H9 (cell line): ENCODE measurements around the gene MED9. TPM values are rescaled to one million over a fixed set of nuclear protein-coding genes. Genes with fewer than 3 reads are reported as not detected.

Source experiments
- DNase-seq: peaks from one replicate; pipeline ENCODE4 v3.0.0-alpha.2; 2017
- H2AFZ ChIP-seq: one replicate; pipeline ENCODE4 v1.6.1; 2013; ENCODE audit warnings: mild to moderate bottlenecking, low read length, control low read depth, moderate library complexity
- H2AK5ac ChIP-seq: 2 replicates; pipeline ENCODE4 v1.6.1; 2013; ENCODE audit warnings: low read length, control low read depth, mixed read lengths; ENCODE audit not compliant: insufficient read length
- H2BK120ac ChIP-seq: one replicate; pipeline ENCODE4 v1.6.1; 2013; ENCODE audit warnings: low read depth, mild to moderate bottlenecking, low read length, control low read depth, inconsistent platforms; ENCODE audit not compliant: poor library complexity, severe bottlenecking
- H2BK12ac ChIP-seq: 2 replicates; pipeline ENCODE4 v1.6.1; 2013; ENCODE audit warnings: low read length, control low read depth, mixed read lengths, low read depth; ENCODE audit not compliant: insufficient read length
- H2BK15ac ChIP-seq: 2 replicates; pipeline ENCODE4 v1.6.1; 2013; ENCODE audit warnings: low read depth, low read length, control low read depth
- H2BK20ac ChIP-seq: one replicate; pipeline ENCODE4 v1.6.1; 2013; ENCODE audit warnings: low read depth, mild to moderate bottlenecking, low read length, control low read depth, inconsistent platforms; ENCODE audit not compliant: poor library complexity, severe bottlenecking
- H2BK5ac ChIP-seq: 2 replicates; pipeline ENCODE4 v1.6.1; 2013; ENCODE audit warnings: low read length, control low read depth, mixed read lengths; ENCODE audit not compliant: insufficient read length
- H3K14ac ChIP-seq: 2 replicates; pipeline ENCODE4 v1.6.1; 2013; ENCODE audit warnings: low read length, control low read depth; ENCODE audit not compliant: insufficient read depth
- H3K18ac ChIP-seq: 2 replicates; pipeline ENCODE4 v1.6.1; 2013; ENCODE audit warnings: low read depth, mild to moderate bottlenecking, mixed read lengths, low read length, control low read depth; ENCODE audit not compliant: insufficient read length
- H3K23ac ChIP-seq: 2 replicates; pipeline ENCODE4 v1.6.1; 2013; ENCODE audit warnings: low read length, control low read depth, mixed read lengths, low read depth; ENCODE audit not compliant: insufficient read length
- H3K23me2 ChIP-seq: 2 replicates; pipeline ENCODE4 v1.6.1; 2013; ENCODE audit warnings: low read depth, mild to moderate bottlenecking, mixed read lengths, low read length, control low read depth; ENCODE audit not compliant: insufficient read length, poor library complexity, severe bottlenecking
- H3K27ac ChIP-seq: 2 replicates; pipeline ENCODE4 v1.5.1; 2013; ENCODE audit warnings: low read length, control low read depth, mixed read lengths, low read depth; ENCODE audit not compliant: insufficient read length
- H3K27me3 ChIP-seq: 2 replicates; pipeline ENCODE4 v1.6.1; 2013; ENCODE audit warnings: low read length, control low read depth, inconsistent platforms; ENCODE audit not compliant: insufficient read depth
- H3K4ac ChIP-seq: 2 replicates; pipeline ENCODE4 v1.6.1; 2013; ENCODE audit warnings: low read depth, mild to moderate bottlenecking, control low read depth, inconsistent platforms, low read length, moderate library complexity
- H3K4me1 ChIP-seq: 2 replicates; pipeline ENCODE4 v1.6.1; 2013; ENCODE audit warnings: low read length, control low read depth, inconsistent platforms; ENCODE audit not compliant: insufficient read depth
- H3K4me2 ChIP-seq: 2 replicates; pipeline ENCODE4 v1.6.1; 2013; ENCODE audit warnings: low read length, control low read depth, mixed read lengths; ENCODE audit not compliant: insufficient read length, insufficient read depth
- H3K56ac ChIP-seq: 2 replicates; pipeline ENCODE4 v1.6.1; 2013; ENCODE audit warnings: low read depth, mild to moderate bottlenecking, mixed read lengths, low read length, control low read depth; ENCODE audit not compliant: insufficient read length
- H3K79me1 ChIP-seq: 2 replicates; pipeline ENCODE4 v1.6.1; 2013; ENCODE audit warnings: low read depth, mild to moderate bottlenecking, moderate library complexity, low read length, control low read depth, inconsistent platforms; ENCODE audit not compliant: insufficient read depth, poor library complexity, severe bottlenecking
- H3K79me2 ChIP-seq: 2 replicates; pipeline ENCODE4 v1.6.1; 2013; ENCODE audit warnings: low read length, control low read depth, inconsistent platforms; ENCODE audit not compliant: insufficient read depth
- H3K9ac ChIP-seq: 2 replicates; pipeline ENCODE4 v1.6.1; 2013; ENCODE audit warnings: low read length, control low read depth, mixed read lengths; ENCODE audit not compliant: insufficient read length; ENCODE audit errors: extremely low read depth
- H3K9me3 ChIP-seq: one replicate; pipeline ENCODE4 v1.6.1; 2013; ENCODE audit warnings: low read depth, low read length, inconsistent platforms; ENCODE audit not compliant: control insufficient read depth
- H3T11ph ChIP-seq: one replicate; pipeline ENCODE4 v1.6.1; 2013; ENCODE audit warnings: mild to moderate bottlenecking, low read length, control low read depth, inconsistent platforms
- H4K20me1 ChIP-seq: one replicate; pipeline ENCODE4 v1.6.1; 2013; ENCODE audit not compliant: control insufficient read depth, insufficient read length, insufficient read depth
- H4K5ac ChIP-seq: 2 replicates; pipeline ENCODE4 v1.6.1; 2013; ENCODE audit warnings: low read depth, mild to moderate bottlenecking, mixed read lengths, low read length, control low read depth; ENCODE audit not compliant: insufficient read length
- H4K8ac ChIP-seq: replicated peaks from 2 replicates; pipeline ENCODE4 v1.6.1; 2013; ENCODE audit warnings: low read length, control low read depth, mixed read lengths, low read depth; ENCODE audit not compliant: insufficient read length
- H4K91ac ChIP-seq: 2 replicates; pipeline ENCODE4 v1.6.1; 2013; ENCODE audit warnings: low read depth, mild to moderate bottlenecking, moderate library complexity, mixed read lengths, low read length, control low read depth; ENCODE audit not compliant: insufficient read length
- H3K27ac Mint-ChIP-seq, 3 experiments: 2 replicates in 2 of 3; 3 replicates in 1 of 3; pipeline ENCODE4 v1.8.0; 2020 to 2021; ENCODE audit warnings: mixed read lengths in 3 of 3, mild to moderate bottlenecking in 1 of 3, moderate library complexity in 1 of 3
- H3K27me3 Mint-ChIP-seq: 2 replicates; pipeline ENCODE4 v1.8.0; 2021; ENCODE audit warnings: low read depth, mild to moderate bottlenecking, moderate library complexity, mixed read lengths
- H3K36me3 Mint-ChIP-seq, 3 experiments: 2 replicates in 2 of 3; 3 replicates in 1 of 3; pipeline ENCODE4 v1.8.0; 2020 to 2021; ENCODE audit warnings: low read depth in 3 of 3, mixed read lengths in 3 of 3; ENCODE audit not compliant: insufficient read depth in 1 of 3
- H3K4me1 Mint-ChIP-seq, 2 experiments: 2 replicates each; pipeline ENCODE4 v1.8.0; 2020; ENCODE audit warnings: mixed read lengths in 2 of 2
- H3K4me3 Mint-ChIP-seq, 2 experiments: 2 replicates in 1 of 2; 3 replicates in 1 of 2; pipeline ENCODE4 v1.8.0; 2020 to 2021; ENCODE audit warnings: mild to moderate bottlenecking in 2 of 2, mixed read lengths in 2 of 2, moderate library complexity in 1 of 2
- H3K9me3 Mint-ChIP-seq, 2 experiments: 2 replicates in 1 of 2; 3 replicates in 1 of 2; pipeline ENCODE4 v1.8.0; 2020; ENCODE audit warnings: mild to moderate bottlenecking in 2 of 2, mixed read lengths in 2 of 2, moderate library complexity in 1 of 2
- CTCF ChIP-seq: fragments of 200-600 bp; sonication (generic); conservative IDR thresholded peaks from 3 replicates; pipeline ENCODE4 v1.8.0; 2021; ENCODE audit warnings: antibody characterized with exemption, mild to moderate bottlenecking
- WGBS: extraction: QIAGEN DNeasy Blood & Tissue Kit; methylation state at CpG from one replicate; pipeline ENCODE4 v1.1.7; 2013; ENCODE audit warnings: missing lambda C conversion rate, low lambda C conversion rate, mixed read lengths; ENCODE audit not compliant: insufficient read length; ENCODE audit errors: extremely low coverage; 5-methylcytosine and 5-hydroxymethylcytosine counted together
- total RNA-seq: library from RNA; stranded (reverse); gene quantifications from 2 replicates; pipeline ENCODE4 v1.2.1, GENCODE V29; 2021

The MED9 gene
- total RNA-seq, 1 experiment from 2014 or later: 20.0 TPM

GRCh38 chr17:17509601-17510425, 33.0 kb downstream of the MED9 start:
- no peaks in the 10 kb centered on the region for H3K27me3 ChIP-seq
- no CpG with 5 or more reads among the region's 21 CpGs for WGBS
- H3K9ac ChIP-seq: no peak overlapping the region
- H4K91ac ChIP-seq: no peak overlapping the region
- no peak overlapping the region; the same call in 1 of the 2 replicates for H3K4ac ChIP-seq
- H3K23me2 ChIP-seq: no peaks in the 10 kb centered on the region
- H2BK120ac ChIP-seq: no peak overlapping the region
- H2BK5ac ChIP-seq: no peak overlapping the region
- Mint-ChIP-seq H3K27ac (peak overlapping the region in 2 of 3 experiments; percentile 49 to 60; a peak in 3 of 7 replicates), H3K36me3 (no peaks in the 10 kb centered on the region; a peak in 1 of 7 replicates), H3K4me1 (peaks cover 6 to 10% of the 10 kb centered on the region in 2 experiments), H3K9me3 (no peaks in the 10 kb centered on the region), H3K4me3 (no peak overlapping the region), H3K27me3 (no peaks in the 10 kb centered on the region)
- no peak overlapping the region for H2BK12ac ChIP-seq
- H4K20me1 ChIP-seq: no peaks in the 10 kb centered on the region
- no peak overlapping the region for H3K4me2 ChIP-seq
- H4K8ac ChIP-seq: no peak overlapping the region
- 0 out of 2 replicates have a peak overlapping the region, but pooled peaks have one; percentile 20 for H3K14ac ChIP-seq
- H3T11ph ChIP-seq: no peak overlapping the region
- no peaks in the 10 kb centered on the region for H3K79me1 ChIP-seq
- TF ChIP-seq CTCF: no peak
- DNase-seq: no peak
- H3K79me2 ChIP-seq: no peaks in the 10 kb centered on the region
- no peak overlapping the region for H3K18ac ChIP-seq
- no peak overlapping the region for H3K27ac ChIP-seq
- H2AK5ac ChIP-seq: no peak overlapping the region
- no peak overlapping the region for H2AFZ ChIP-seq
- no peaks in the 10 kb centered on the region for H3K9me3 ChIP-seq
- no peak overlapping the region for H2BK20ac ChIP-seq
- no peak overlapping the region for H2BK15ac ChIP-seq
- no peaks in the 10 kb centered on the region; the same call in 1 of the 2 replicates for H3K4me1 ChIP-seq
- H4K5ac ChIP-seq: no peak overlapping the region
- no peak overlapping the region for H3K23ac ChIP-seq
- H3K56ac ChIP-seq: no peak overlapping the region
